ENCODE data around the gene CRACR2A.

- no peak for TF ChIP-seq EP300 (IDR thresholded peaks at IDR 0.05)
- no peak for TF ChIP-seq CTCF (IDR thresholded peaks at IDR 0.05)
- no peak for TF ChIP-seq POLR2A (IDR thresholded peaks at IDR 0.05; ENCODE audit: low read depth)
Measured at GRCh38 chr12:3669594-3669993, 83.3 kb downstream of the CRACR2A start.
